Loucy (cell line): ENCODE results near the gene TTC39B.

ENCODE experiments used
- H2AFZ ChIP-seq: fragments of 200-600 bp; sonication (generic); 2 replicates; pipeline ENCODE4 v1.6.0; 2016; ENCODE audit warnings: antibody characterized with exemption, mild to moderate bottlenecking, low read length, moderate library complexity
- H3F3A ChIP-seq: fragments of 200-600 bp; 2 replicates; pipeline ENCODE4 v1.6.0; 2016; ENCODE audit warnings: antibody characterized with exemption, low read depth, mild to moderate bottlenecking
- H3K27me3 ChIP-seq: fragments of 200-600 bp; sonication (generic); 2 replicates; pipeline ENCODE4 v1.6.1; 2014; ENCODE audit warnings: low read length, mild to moderate bottlenecking; ENCODE audit not compliant: insufficient read depth, poor library complexity, severe bottlenecking
- H3K36me3 ChIP-seq: fragments of 200-600 bp; sonication (generic); 2 replicates; pipeline ENCODE4 v1.6.1; 2016; ENCODE audit warnings: low read length; ENCODE audit not compliant: insufficient read depth
- H3K4me1 ChIP-seq: fragments of 200-600 bp; sonication (generic); 2 replicates; pipeline ENCODE4 v1.5.1; 2014; ENCODE audit warnings: low read length, mild to moderate bottlenecking; ENCODE audit not compliant: insufficient read depth, poor library complexity, severe bottlenecking
- H3K4me2 ChIP-seq: fragments of 200-600 bp; sonication (generic); 2 replicates; pipeline ENCODE4 v1.6.0; 2014; ENCODE audit warnings: antibody characterized with exemption, low read length, low read depth, mild to moderate bottlenecking; ENCODE audit not compliant: poor library complexity, severe bottlenecking
- H3K4me3 ChIP-seq: fragments of 200-600 bp; sonication (generic); 2 replicates; pipeline ENCODE4 v1.5.1; 2014; ENCODE audit warnings: low read length, mild to moderate bottlenecking, mixed read lengths; ENCODE audit not compliant: poor library complexity, severe bottlenecking
- H3K79me2 ChIP-seq: fragments of 200-600 bp; sonication (generic); 2 replicates; pipeline ENCODE4 v1.6.1; 2014; ENCODE audit warnings: low read length; ENCODE audit not compliant: insufficient read depth
- H3K9ac ChIP-seq: fragments of 200-600 bp; sonication (generic); 2 replicates; pipeline ENCODE4 v1.6.0; 2014; ENCODE audit warnings: mild to moderate bottlenecking, low read depth, low read length, moderate library complexity; ENCODE audit not compliant: poor library complexity, severe bottlenecking
- H3K9me2 ChIP-seq: fragments of 200-600 bp; sonication (generic); replicated peaks from 2 replicates; pipeline ENCODE4 v1.6.1; 2016; ENCODE audit warnings: low read depth, low read length, mixed read lengths
- H3K9me3 ChIP-seq: fragments of 200-600 bp; sonication (generic); 2 replicates; pipeline ENCODE4 v1.6.1; 2014; ENCODE audit warnings: mild to moderate bottlenecking, antibody characterized with exemption, low read length, low read depth; ENCODE audit not compliant: insufficient read depth
- H4K20me1 ChIP-seq: fragments of 200-600 bp; sonication (generic); 2 replicates; pipeline ENCODE4 v1.6.0; 2014; ENCODE audit warnings: antibody characterized with exemption, low read length, mild to moderate bottlenecking; ENCODE audit not compliant: insufficient read depth, poor library complexity, severe bottlenecking
- CTCF ChIP-seq: fragments of 200-600 bp; sonication (generic); conservative IDR thresholded peaks from 2 replicates; pipeline ENCODE4 v1.5.1; 2014; ENCODE audit warnings: mild to moderate bottlenecking, antibody characterized with exemption, low read length
- EZH2phosphoT487 ChIP-seq: fragments of 200-600 bp; IDR thresholded peaks from 2 replicates; pipeline ENCODE4 v1.6.1; 2018; ENCODE audit warnings: antibody characterized with exemption, mild to moderate bottlenecking, moderate library complexity, borderline replicate concordance

Gene TTC39B

GRCh38 chr9:15200111-15200510 is 106.9 kb downstream of the TTC39B start:
- Histone ChIP-seq H2AFZ (no peak overlapping the region), H3K27me3 (no peaks in the 10 kb centered on the region)
- TF ChIP-seq EZH2phosphoT487 (no peak), CTCF (no peak)

GRCh38 chr9:15192856-15193255 is 114.2 kb downstream of the TTC39B start:
- no peak for TF ChIP-seq EZH2phosphoT487
- no peak for TF ChIP-seq CTCF
- Histone ChIP-seq H3K4me3 (no peak overlapping the region), H3K4me2 (no peak overlapping the region), H2AFZ (no peak overlapping the region), H3K9me3 (peaks cover 5% of the 10 kb centered on the region; the same call in 1 of the 2 replicates), H3K9me2 (no peaks in the 10 kb centered on the region), H3K4me1 (peaks cover 11% of the 10 kb centered on the region), H3F3A (0 out of 2 replicates have a peak, but pooled peaks cover 3% of the 10 kb centered on the region), H3K9ac (no peak overlapping the region), H3K79me2 (no peaks in the 10 kb centered on the region), H3K27me3 (no peaks in the 10 kb centered on the region), H3K36me3 (peaks cover 16% of the 10 kb centered on the region; the same call in 1 of the 2 replicates), H4K20me1 (no peaks in the 10 kb centered on the region)

More at GRCh38 chr9:15200111-15200510, 106.9 kb downstream of the TTC39B start:
- 0 out of 2 replicates have a peak, but pooled peaks cover 3% of the 10 kb centered on the region for H3F3A ChIP-seq
- H3K4me1 ChIP-seq = no peaks in the 10 kb centered on the region
- no peak overlapping the region for H3K4me3 ChIP-seq
- H3K9me2 ChIP-seq = no peaks in the 10 kb centered on the region
- no peak overlapping the region for H3K9ac ChIP-seq
- H3K79me2 ChIP-seq = no peaks in the 10 kb centered on the region
- peaks cover 5% of the 10 kb centered on the region; the same call in 1 of the 2 replicates for H3K9me3 ChIP-seq
- H3K36me3 ChIP-seq = peaks cover 18% of the 10 kb centered on the region; the same call in 1 of the 2 replicates
- H4K20me1 ChIP-seq = no peaks in the 10 kb centered on the region
- no peak overlapping the region for H3K4me2 ChIP-seq

GRCh38 chr9:15191378-15191777 is 115.6 kb downstream of the TTC39B start:
- H3K4me2 ChIP-seq = no peak overlapping the region
- no peaks in the 10 kb centered on the region for H3F3A ChIP-seq
- no peaks in the 10 kb centered on the region for H4K20me1 ChIP-seq
- H3K9me3 ChIP-seq = peaks cover 5% of the 10 kb centered on the region; the same call in 1 of the 2 replicates
- peaks cover 11% of the 10 kb centered on the region for H3K4me1 ChIP-seq
- H2AFZ ChIP-seq = no peak overlapping the region
- peaks cover 25% of the 10 kb centered on the region; the same call in 1 of the 2 replicates for H3K36me3 ChIP-seq
- no peaks in the 10 kb centered on the region for H3K9me2 ChIP-seq
- H3K4me3 ChIP-seq = no peak overlapping the region
- TF ChIP-seq EZH2phosphoT487 (no peak), CTCF (no peak)
- no peaks in the 10 kb centered on the region for H3K79me2 ChIP-seq
- H3K27me3 ChIP-seq = no peaks in the 10 kb centered on the region
- H3K9ac ChIP-seq = no peak overlapping the region
